Neural cell (in vitro differentiated cells): ENCODE results near the gene SPOCK3. TPM values are rescaled to one million over a fixed set of nuclear protein-coding genes. Genes with fewer than 3 reads are reported as not detected.

ENCODE experiments used
- H2AFZ ChIP-seq: fragments of 200-600, 300-800 bp; sonication (generic), shearing (Covaris generic); 2 replicates; pipeline ENCODE4 v1.6.0; 2014; ENCODE audit warnings: low read depth, mild to moderate bottlenecking, antibody characterized with exemption, low read length, moderate library complexity
- H3F3A ChIP-seq: fragments of 200-600 bp; shearing (Covaris generic); 2 replicates; pipeline ENCODE4 v1.6.1; 2016; ENCODE audit warnings: mild to moderate bottlenecking, moderate library complexity, mixed read lengths, antibody characterized with exemption, low read length; ENCODE audit not compliant: insufficient read depth, poor library complexity, severe bottlenecking
- H3K27ac ChIP-seq: fragments of 200-600, 300-800 bp; sonication (generic), shearing (Covaris generic); 2 replicates; pipeline ENCODE4 v1.5.1; 2014; ENCODE audit warnings: mild to moderate bottlenecking, low read length, moderate library complexity
- H3K27me3 ChIP-seq: fragments of 300-800, 200-600 bp; sonication (generic), shearing (Covaris generic); 2 replicates; pipeline ENCODE4 v1.6.0; 2014; ENCODE audit warnings: mild to moderate bottlenecking, low read depth, low read length, moderate library complexity; ENCODE audit not compliant: insufficient read depth
- H3K36me3 ChIP-seq: fragments of 300-800, 200-600 bp; sonication (generic), shearing (Covaris generic); 2 replicates; pipeline ENCODE4 v1.5.1; 2014; ENCODE audit warnings: mild to moderate bottlenecking, antibody characterized with exemption, low read length, moderate library complexity; ENCODE audit not compliant: insufficient read depth
- H3K4me2 ChIP-seq: fragments of 300-800, 200-600 bp; sonication (generic), shearing (Covaris generic); 2 replicates; pipeline ENCODE4 v1.6.0; 2014; ENCODE audit warnings: mild to moderate bottlenecking, low read length
- H3K4me3 ChIP-seq: fragments of 300-800, 200-600 bp; sonication (generic), shearing (Covaris generic); 2 replicates; pipeline ENCODE4 v1.5.1; 2014; ENCODE audit warnings: mild to moderate bottlenecking, low read length, moderate library complexity
- H3K79me2 ChIP-seq: fragments of 200-600 bp; shearing (Covaris generic); replicated peaks from 2 replicates; pipeline ENCODE4 v1.6.0; 2014; ENCODE audit warnings: mild to moderate bottlenecking, low read length, moderate library complexity; ENCODE audit not compliant: insufficient read depth
- H3K9ac ChIP-seq: fragments of 300-800, 200-600 bp; sonication (generic), shearing (Covaris generic); 2 replicates; pipeline ENCODE4 v1.6.1; 2016; ENCODE audit warnings: mild to moderate bottlenecking, low read length, mixed read lengths
- H3K9me2 ChIP-seq: fragments of 200-600 bp; shearing (Covaris generic); 2 replicates; pipeline ENCODE4 v1.6.1; 2016; ENCODE audit warnings: mild to moderate bottlenecking, low read length, mixed read lengths; ENCODE audit not compliant: insufficient read depth
- H3K9me3 ChIP-seq: fragments of 200-600, 300-800 bp; sonication (generic), shearing (Covaris generic); 2 replicates; pipeline ENCODE4 v1.6.1; 2016; ENCODE audit warnings: mild to moderate bottlenecking, mixed run types, low read length, moderate library complexity, mixed read lengths
- H4K20me1 ChIP-seq: fragments of 200-600 bp; shearing (Covaris generic); 2 replicates; pipeline ENCODE4 v1.6.1; 2016; ENCODE audit warnings: mild to moderate bottlenecking, mixed run types; ENCODE audit not compliant: insufficient read depth
- CTCF ChIP-seq: fragments of 450-650 bp; IDR thresholded peaks from 2 replicates; pipeline ENCODE4 v1.5.1; 2014; ENCODE audit warnings: antibody characterized with exemption, mild to moderate bottlenecking, moderate library complexity; ENCODE audit not compliant: poor library complexity, severe bottlenecking
- EP300 ChIP-seq: fragments of 450-650 bp; conservative IDR thresholded peaks from 2 replicates; pipeline ENCODE4 v1.6.1; 2014; ENCODE audit warnings: antibody characterized with exemption, mild to moderate bottlenecking, moderate library complexity; ENCODE audit not compliant: poor library complexity, severe bottlenecking
- EZH2 ChIP-seq: fragments of 200-600, 300-800 bp; shearing (Covaris generic), sonication (generic); IDR thresholded peaks from 2 replicates; pipeline ENCODE4 v1.6.1; 2014; ENCODE audit warnings: antibody characterized with exemption, low read length, borderline replicate concordance, mild to moderate bottlenecking; ENCODE audit not compliant: insufficient read depth, poor library complexity, severe bottlenecking
- MXI1 ChIP-seq: fragments of 450-650 bp; conservative IDR thresholded peaks from 2 replicates; pipeline ENCODE4 v1.6.1; 2014; ENCODE audit warnings: antibody characterized with exemption, mild to moderate bottlenecking; ENCODE audit not compliant: poor library complexity, severe bottlenecking
- POLR2AphosphoS5 ChIP-seq: IDR thresholded peaks from 2 replicates; pipeline ENCODE4 v1.6.1; 2012
- RAD21 ChIP-seq: fragments of 450-650 bp; conservative IDR thresholded peaks from 2 replicates; pipeline ENCODE4 v1.6.1; 2014; ENCODE audit warnings: antibody characterized with exemption, mild to moderate bottlenecking, moderate library complexity
- REST ChIP-seq: IDR thresholded peaks from 2 replicates; pipeline ENCODE4 v1.6.1; 2012; ENCODE audit warnings: borderline replicate concordance
- SMC3 ChIP-seq: fragments of 450-650 bp; conservative IDR thresholded peaks from 2 replicates; pipeline ENCODE4 v1.6.1; 2014; ENCODE audit warnings: antibody characterized with exemption, mild to moderate bottlenecking, moderate library complexity; ENCODE audit not compliant: poor library complexity
- TAF1 ChIP-seq: IDR thresholded peaks from 2 replicates; pipeline ENCODE4 v1.6.1; 2012; ENCODE audit warnings: low read depth
- polyA plus RNA-seq: library from polyadenylated mRNA; depleted of rRNA; stranded (reverse); fragments of >200 nt; gene quantifications from 2 replicates; pipeline ENCODE4 v1.2.3, GENCODE V29; 2014

SPOCK3 gene
- polyA plus RNA-seq, 1 donor from 2014 or later: 7.9 TPM

- H3K9me3 ChIP-seq: no peaks in the 10 kb centered on the region
- no peak for TF ChIP-seq EP300
- no peak for TF ChIP-seq REST
- no peak for TF ChIP-seq POLR2AphosphoS5
- TF ChIP-seq TAF1: no peak
- H3F3A ChIP-seq: no peaks in the 10 kb centered on the region
- no peak overlapping the region for H3K4me2 ChIP-seq
- H3K36me3 ChIP-seq: no peaks in the 10 kb centered on the region
- no peak overlapping the region for H3K27ac ChIP-seq
- H4K20me1 ChIP-seq: no peaks in the 10 kb centered on the region
- no peaks in the 10 kb centered on the region for H3K27me3 ChIP-seq
- H2AFZ ChIP-seq: no peak overlapping the region
- no peaks in the 10 kb centered on the region for H3K79me2 ChIP-seq
- H3K9me2 ChIP-seq: no peaks in the 10 kb centered on the region
- H3K4me3 ChIP-seq: no peak overlapping the region
- no peak overlapping the region for H3K9ac ChIP-seq
Measured at GRCh38 chr4:167168611-167169010, 65.7 kb downstream of the SPOCK3 start.

- no peaks in the 10 kb centered on the region for H3K9me3 ChIP-seq
- no peak overlapping the region for H2AFZ ChIP-seq
- H3K4me3 ChIP-seq: no peak overlapping the region
- no peaks in the 10 kb centered on the region for H3K79me2 ChIP-seq
- no peak for TF ChIP-seq EZH2
- TF ChIP-seq SMC3: no peak
- no peak for TF ChIP-seq MXI1
- no peak for TF ChIP-seq CTCF
- no peak for TF ChIP-seq TAF1
- TF ChIP-seq EP300: no peak
- TF ChIP-seq POLR2AphosphoS5: no peak
- no peak overlapping the region for H3K9ac ChIP-seq
- no peak overlapping the region for H3K27ac ChIP-seq
- H3K9me2 ChIP-seq: no peaks in the 10 kb centered on the region
- H4K20me1 ChIP-seq: no peaks in the 10 kb centered on the region
- H3K36me3 ChIP-seq: no peaks in the 10 kb centered on the region
- no peaks in the 10 kb centered on the region for H3F3A ChIP-seq
- H3K27me3 ChIP-seq: no peaks in the 10 kb centered on the region
- H3K4me2 ChIP-seq: no peak overlapping the region
Measured at GRCh38 chr4:167150587-167150986, 83.7 kb downstream of the SPOCK3 start.

GRCh38 chr4:167144605-167145004, 89.7 kb downstream of the SPOCK3 start:
- Histone ChIP-seq H3K27ac (no peak overlapping the region), H3K4me3 (no peak overlapping the region), H3K9me3 (no peaks in the 10 kb centered on the region), H3K9ac (no peak overlapping the region), H3K27me3 (no peaks in the 10 kb centered on the region), H3K9me2 (no peaks in the 10 kb centered on the region), H2AFZ (no peak overlapping the region), H3K36me3 (no peaks in the 10 kb centered on the region), H3K4me2 (no peak overlapping the region), H3K79me2 (no peaks in the 10 kb centered on the region), H3F3A (no peaks in the 10 kb centered on the region), H4K20me1 (no peaks in the 10 kb centered on the region)
- TF ChIP-seq EZH2: no peak
- no peak for TF ChIP-seq POLR2AphosphoS5
- no peak for TF ChIP-seq TAF1
- no peak for TF ChIP-seq CTCF
- TF ChIP-seq REST: no peak
- no peak for TF ChIP-seq MXI1
- TF ChIP-seq RAD21: no peak
- no peak for TF ChIP-seq SMC3
- TF ChIP-seq EP300: no peak
